Erythroblast (primary cell): ENCODE results near the gene WDR45.

ENCODE experiments used
- GATA1 ChIP-seq: IDR thresholded peaks from 2 replicates; pipeline ENCODE4 v1.6.1; 2011; ENCODE audit warnings: low read depth, mild to moderate bottlenecking, control low read depth, low read length, moderate library complexity
- POLR2A ChIP-seq: IDR thresholded peaks from 2 replicates; pipeline ENCODE4 v1.6.1; 2011; ENCODE audit warnings: mild to moderate bottlenecking, low read length

DNA sequence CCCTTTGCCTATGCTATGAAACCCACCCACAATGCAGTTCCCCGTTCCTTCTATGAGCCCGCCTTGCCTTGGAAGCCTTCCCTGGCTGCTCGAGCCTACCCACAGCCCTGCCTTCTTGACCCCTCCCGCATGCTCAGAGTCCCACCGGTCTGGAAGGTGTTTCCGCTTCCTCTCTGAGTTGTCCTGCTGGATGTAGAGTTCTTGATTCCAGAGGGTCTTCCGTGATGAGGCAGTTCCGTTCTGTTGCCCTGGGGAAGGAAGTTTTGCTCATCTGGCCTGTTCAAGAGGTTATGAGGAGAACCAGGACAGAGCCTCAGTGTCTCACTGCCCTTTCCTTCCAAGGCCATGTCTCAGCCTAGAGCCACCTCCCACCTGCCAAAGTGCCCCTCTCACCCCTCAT, 36.4 kb upstream of the WDR45 start:
- TF ChIP-seq POLR2A (no peak), GATA1 (no peak)
